ENCODE results near the gene RAD51B. TPM values are rescaled to one million over a fixed set of nuclear protein-coding genes. Genes with fewer than 3 reads are reported as not detected.
"Not testable (repeated sequence)": the region's sequence is repeated elsewhere in the genome, so short reads cannot be mapped to it uniquely, and the experiment has no call there.

RAD51B gene
- total RNA-seq, 6 donors from 2014 or later: 10.6 to 63.9 (median 18.4) TPM

GRCh38 chr14:68216079-68216478 lies 396.5 kb downstream of the RAD51B start:
- Histone ChIP-seq H3K27ac (no peak overlapping the region), H3K36me3 (no peaks in the 10 kb centered on the region), H3K4me1 (peaks cover 3 to 9% (median 5%) of the 10 kb centered on the region in 4 donors), H3K27me3 (no peaks in the 10 kb centered on the region), H3K9me3 (no peaks in the 10 kb centered on the region), H3K4me3 (no peak overlapping the region)
- DNase-seq: no peak
- 69 to 96% methylated on average over 3 of the region's 3 CpGs for WGBS, 2 donors
- TF ChIP-seq EP300 (IDR thresholded peaks at IDR 0.05) (no peak), CTCF (IDR thresholded peaks at IDR 0.05) (no peak), POLR2A (IDR thresholded peaks at IDR 0.05) (no peak), POLR2AphosphoS5 (IDR thresholded peaks at IDR 0.05) (no peak)
- no peak for ATAC-seq (ENCODE audit: low FRiP score in 2 of 2)

DNA sequence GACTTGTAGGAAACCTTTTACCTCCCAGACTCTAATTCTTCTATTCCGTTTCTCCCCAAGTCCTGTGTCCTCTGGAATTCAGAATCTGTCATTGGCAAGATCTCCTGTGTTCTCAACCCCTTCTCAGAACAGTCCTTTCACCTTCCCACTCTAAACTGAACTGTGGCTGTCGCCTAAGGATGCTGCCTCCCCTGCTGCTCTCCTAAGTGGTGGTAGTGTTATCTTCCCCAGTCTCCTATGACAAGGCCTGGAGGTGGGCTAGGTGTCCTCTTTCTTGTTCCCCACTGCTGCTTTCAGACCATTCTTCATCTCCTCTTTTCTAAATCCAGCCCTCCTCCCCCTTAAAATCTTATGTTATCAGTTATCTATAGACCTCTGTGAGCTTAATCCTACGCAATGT lies 397.4 kb downstream of the RAD51B start:
- DNase-seq (no peak), ATAC-seq (ENCODE audit: low FRiP score in 2 of 2) (no peak)
- no peaks in the 10 kb centered on the region for H3K9me3 ChIP-seq
- H3K36me3 ChIP-seq: no peaks in the 10 kb centered on the region
- no peak overlapping the region for H3K4me3 ChIP-seq
- WGBS, 2 donors: 94 to 97% methylated on average over 3 of the region's 3 CpGs
- TF ChIP-seq EP300 (IDR thresholded peaks at IDR 0.05): no peak
- no peak for TF ChIP-seq CTCF (IDR thresholded peaks at IDR 0.05)
- no peak for TF ChIP-seq POLR2AphosphoS5 (IDR thresholded peaks at IDR 0.05)
- TF ChIP-seq POLR2A (IDR thresholded peaks at IDR 0.05): no peak
- peaks cover 0 to 4% (median 2%) of the 10 kb centered on the region in 4 donors for H3K4me1 ChIP-seq
- H3K27me3 ChIP-seq: no peaks in the 10 kb centered on the region
- no peak overlapping the region for H3K27ac ChIP-seq

- ATAC-seq (ENCODE audit: low FRiP score in 2 of 2): no peak
- H3K27me3 ChIP-seq: no peaks in the 10 kb centered on the region
- DNase-seq: no peak
- no peaks in the 10 kb centered on the region for H3K9me3 ChIP-seq
- no peak overlapping the region for H3K27ac ChIP-seq
- peaks cover 0 to 4% (median 2%) of the 10 kb centered on the region in 4 donors for H3K4me1 ChIP-seq
- H3K4me3 ChIP-seq: no peak overlapping the region
- no peaks in the 10 kb centered on the region for H3K36me3 ChIP-seq
- no peak for TF ChIP-seq EP300 (IDR thresholded peaks at IDR 0.05)
Measured at GRCh38 chr14:68217791-68218340, 398.3 kb downstream of the RAD51B start.

DNA sequence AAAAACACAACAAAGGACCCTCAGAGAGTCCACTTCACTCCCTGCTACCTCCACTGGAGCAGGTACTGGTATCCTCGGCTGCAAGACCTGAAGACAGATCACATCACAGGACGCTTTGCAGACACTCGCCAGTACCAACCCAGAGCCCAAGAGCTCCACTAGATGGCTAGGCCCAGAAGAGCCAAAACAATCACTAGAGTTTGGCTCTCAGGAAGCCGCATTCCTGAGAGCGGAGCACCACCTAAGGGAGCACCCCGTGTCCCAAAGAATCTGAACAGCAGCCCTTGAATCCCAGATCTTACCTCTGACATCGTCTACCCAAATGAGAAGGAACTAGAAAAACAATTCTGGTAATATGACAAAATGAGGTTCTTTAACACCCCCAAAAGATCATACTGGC lies 399.8 kb downstream of the RAD51B start:
- Histone ChIP-seq H3K4me1 (peaks cover 0 to 3% (median under 1%) of the 10 kb centered on the region in 4 donors), H3K4me3 (no peak overlapping the region), H3K27ac (no peak overlapping the region), H3K36me3 (no peaks in the 10 kb centered on the region), H3K27me3 (no peaks in the 10 kb centered on the region), H3K9me3 (no peaks in the 10 kb centered on the region)
- no peak for ATAC-seq (ENCODE audit: low FRiP score in 2 of 2)
- 90 to 93% methylated on average over 5 to 7 of the region's 7 CpGs for WGBS, 2 donors
- TF ChIP-seq POLR2A (IDR thresholded peaks at IDR 0.05) (no peak), EP300 (IDR thresholded peaks at IDR 0.05) (no peak), POLR2AphosphoS5 (IDR thresholded peaks at IDR 0.05) (no peak), CTCF (IDR thresholded peaks at IDR 0.05) (no peak)
- DNase-seq: no peak

GRCh38 chr14:68221046-68221445 lies 401.5 kb downstream of the RAD51B start:
- not testable (repeated sequence) for H3K9me3 ChIP-seq; H3K27me3 ChIP-seq; H3K4me1 ChIP-seq; DNase-seq; H3K4me3 ChIP-seq; H3K36me3 ChIP-seq; H3K27ac ChIP-seq; ATAC-seq (ENCODE audit: low FRiP score in 2 of 2)
- 81 to 93% methylated on average over 2 of the region's 2 CpGs for WGBS, 2 donors

DNA sequence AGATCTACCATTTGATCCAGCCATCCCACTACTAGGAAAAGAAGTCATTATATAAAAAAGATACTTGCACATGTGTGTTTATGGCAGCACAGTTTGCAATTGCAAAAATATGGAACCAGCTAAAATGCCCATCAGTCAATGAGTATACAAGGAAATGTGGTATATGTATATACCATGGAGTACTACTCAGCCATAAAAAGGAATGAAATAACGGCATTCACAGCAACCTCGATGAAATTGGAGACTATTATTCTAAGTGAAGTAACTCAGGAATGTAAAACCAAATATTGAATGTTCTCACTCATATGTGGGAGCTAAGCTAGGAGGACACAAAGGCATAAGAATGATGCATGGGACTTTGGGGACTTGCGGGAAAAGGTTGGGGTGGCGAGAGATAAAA lies 402.6 kb downstream of the RAD51B start:
- TF ChIP-seq EP300 (IDR thresholded peaks at IDR 0.05) (no peak), POLR2A (IDR thresholded peaks at IDR 0.05) (no peak), POLR2AphosphoS5 (IDR thresholded peaks at IDR 0.05) (no peak), CTCF (IDR thresholded peaks at IDR 0.05) (no peak)
- Histone ChIP-seq H3K27ac (no peak overlapping the region), H3K36me3 (no peaks in the 10 kb centered on the region), H3K27me3 (no peaks in the 10 kb centered on the region), H3K4me1 (no peaks in the 10 kb centered on the region), H3K9me3 (no peaks in the 10 kb centered on the region), H3K4me3 (no peak overlapping the region)
- WGBS, 2 donors: 95 to 100% methylated on average over 4 of the region's 4 CpGs
- no peak for DNase-seq
- ATAC-seq (ENCODE audit: low FRiP score in 2 of 2): no peak

All from upper lobe of left lung (tissue), 6 donors.